GM23338 (cell line): Measurements from ENCODE around the gene OR6K2. TPM values are rescaled to one million over a fixed set of nuclear protein-coding genes. Genes with fewer than 3 reads are reported as not detected.

Experiments
- ATAC-seq: fragments of 200-7000 bp; cut with Tn5 transposase; 3 replicates; pipeline ENCODE4 v1.9.1; 2020
- DNase-seq: peaks from one replicate; pipeline ENCODE4 v3.0.0-alpha.2; 2015; ENCODE audit warnings: low spot score
- H2AFZ ChIP-seq: fragments of 200-600 bp; sonication (generic); 2 replicates; pipeline ENCODE4 v1.8.0; 2016; ENCODE audit warnings: antibody characterized with exemption, mild to moderate bottlenecking, moderate library complexity
- H3F3A ChIP-seq: fragments of 200-600 bp; sonication (generic); replicated peaks from 2 replicates; pipeline ENCODE4 v1.8.0; 2017; ENCODE audit warnings: antibody characterized with exemption, mixed run types, low read depth
- H3K27ac ChIP-seq: fragments of 200-600 bp; sonication (generic); 2 replicates; pipeline ENCODE4 v1.6.1; 2016; ENCODE audit warnings: low read depth
- H3K27me3 ChIP-seq: fragments of 200-600 bp; sonication (generic); 2 replicates; pipeline ENCODE4 v1.8.0; 2016; ENCODE audit warnings: mild to moderate bottlenecking, mixed run types, moderate library complexity; ENCODE audit not compliant: insufficient read depth
- H3K36me3 ChIP-seq: fragments of 200-600 bp; sonication (generic); 2 replicates; pipeline ENCODE4 v1.8.0; 2016; ENCODE audit warnings: mild to moderate bottlenecking; ENCODE audit not compliant: insufficient read depth
- H3K4me1 ChIP-seq: fragments of 200-600 bp; sonication (generic); 2 replicates; pipeline ENCODE4 v1.8.0; 2016; ENCODE audit warnings: mild to moderate bottlenecking, moderate library complexity; ENCODE audit not compliant: insufficient read depth
- H3K4me2 ChIP-seq: fragments of 200-600 bp; sonication (generic); 2 replicates; pipeline ENCODE4 v1.7.1; 2017; ENCODE audit warnings: mixed run types
- H3K4me3 ChIP-seq: fragments of 200-600 bp; sonication (generic); 2 replicates; pipeline ENCODE4 v1.6.1; 2016; ENCODE audit warnings: mixed run types
- H3K79me2 ChIP-seq: fragments of 200-600 bp; sonication (generic); replicated peaks from 2 replicates; pipeline ENCODE4 v1.8.0; 2017; ENCODE audit warnings: mild to moderate bottlenecking; ENCODE audit not compliant: insufficient read depth
- H3K9me2 ChIP-seq: fragments of 200-600 bp; sonication (generic); 2 replicates; pipeline ENCODE4 v1.8.0; 2017; ENCODE audit not compliant: insufficient read depth
- H4K20me1 ChIP-seq: fragments of 200-600 bp; sonication (generic); replicated peaks from 2 replicates; pipeline ENCODE4 v1.8.0; 2017; ENCODE audit warnings: mild to moderate bottlenecking; ENCODE audit not compliant: insufficient read depth
- H3K27ac Mint-ChIP-seq: 2 replicates; pipeline ENCODE4 v1.8.0; 2020; ENCODE audit warnings: inconsistent platforms, mild to moderate bottlenecking, moderate library complexity, mixed read lengths
- H3K27me3 Mint-ChIP-seq: 3 replicates; pipeline ENCODE4 v1.8.0; 2022; ENCODE audit warnings: low read depth, mild to moderate bottlenecking, moderate library complexity, mixed read lengths, inconsistent platforms; ENCODE audit not compliant: insufficient read depth, poor library complexity
- H3K36me3 Mint-ChIP-seq: 3 replicates; pipeline ENCODE4 v1.8.0; 2021; ENCODE audit warnings: low read depth, mild to moderate bottlenecking, inconsistent platforms, moderate library complexity, mixed read lengths
- H3K4me1 Mint-ChIP-seq: 3 replicates; pipeline ENCODE4 v1.8.0; 2020; ENCODE audit warnings: mild to moderate bottlenecking, inconsistent platforms, mixed read lengths
- H3K4me3 Mint-ChIP-seq: 3 replicates; pipeline ENCODE4 v1.8.0; 2021; ENCODE audit warnings: moderate library complexity, mild to moderate bottlenecking, inconsistent platforms, mixed read lengths
- H3K9me3 Mint-ChIP-seq: 3 replicates; pipeline ENCODE4 v1.8.0; 2020; ENCODE audit warnings: moderate library complexity, mild to moderate bottlenecking, inconsistent platforms, mixed read lengths
- CREB1 ChIP-seq: fragments of 250-450 bp; sonication (Bioruptor Pico); IDR thresholded peaks from 2 replicates; pipeline ENCODE4 v1.5.0; 2020; ENCODE audit warnings: low read depth, mild to moderate bottlenecking, moderate library complexity
- CTCF ChIP-seq, 2 experiments: fragments of 200-600 bp in 1 of 2; sonication (generic) in 1 of 2; conservative IDR thresholded peaks; 2 replicates each; pipeline versions ENCODE4 v1.5.1 to v1.6.1; 2016 to 2017; ENCODE audit warnings: antibody characterized with exemption in 2 of 2, low read depth in 2 of 2, mild to moderate bottlenecking in 2 of 2, moderate library complexity in 1 of 2
- ETS1 ChIP-seq: IDR thresholded peaks from 2 replicates; pipeline ENCODE4 v1.6.1; 2016; ENCODE audit warnings: antibody characterized with exemption
- EZH2 ChIP-seq: fragments of 200-600 bp; sonication (generic); IDR thresholded peaks from one replicate; pipeline ENCODE4 v1.8.0; 2017; ENCODE audit warnings: antibody characterized with exemption, mild to moderate bottlenecking, low read depth; ENCODE audit not compliant: unreplicated experiment
- JUNB ChIP-seq: IDR thresholded peaks from one replicate; pipeline ENCODE4 v1.6.1; 2016; ENCODE audit warnings: antibody characterized with exemption; ENCODE audit not compliant: unreplicated experiment
- POLR2AphosphoS5 ChIP-seq: IDR thresholded peaks from 2 replicates; pipeline ENCODE4 v1.6.1; 2016; ENCODE audit warnings: antibody characterized with exemption, low read depth
- REST ChIP-seq: IDR thresholded peaks from one replicate; pipeline ENCODE4 v1.6.1; 2018; ENCODE audit warnings: antibody characterized with exemption; ENCODE audit not compliant: unreplicated experiment
- STAT1 ChIP-seq: IDR thresholded peaks from one replicate; pipeline ENCODE4 v1.6.1; 2016; ENCODE audit warnings: antibody characterized with exemption; ENCODE audit not compliant: unreplicated experiment
- ZNF114 ChIP-seq: fragments of 250-450 bp; sonication (Bioruptor Pico); IDR thresholded peaks from 2 replicates; pipeline ENCODE4 v1.5.0; 2020; ENCODE audit warnings: mild to moderate bottlenecking, moderate library complexity
- polyA plus RNA-seq: library from polyadenylated mRNA; unstranded; fragments of >200 nt; fragmentation: Nextera tagmentation; extraction: Ambion mirVana; gene quantifications from 2 replicates; pipeline ENCODE4 v1.2.1, GENCODE V29; 2016
- total RNA-seq: library from RNA; depleted of rRNA; stranded (reverse); fragments of >200 nt; shearing (Covaris generic); gene quantifications from 2 replicates; pipeline ENCODE4 v1.2.3, GENCODE V29; 2014

Gene OR6K2
- total and polyA plus RNA-seq, 2 experiments from 2014 or later = not detected

GRCh38 chr1:158706096-158706495, 5.6 kb upstream of the OR6K2 start (continued):
- TF ChIP-seq ETS1 (no peak), ZNF114 (CRISPR knock-in tag) (no peak), REST (no peak), STAT1 (no peak)

GRCh38 chr1:158694596-158694995, 5.9 kb downstream of the OR6K2 start:
- no peak overlapping the region for H2AFZ ChIP-seq
- TF ChIP-seq REST = no peak
- no peak for TF ChIP-seq JUNB
- no peak for TF ChIP-seq ETS1
- no peak for TF ChIP-seq CREB1 (CRISPR knock-in tag)
- TF ChIP-seq CTCF (conservative IDR thresholded peaks at IDR 0.05; ENCODE audit: low read depth in 2 of 2) = no peak
- TF ChIP-seq EZH2 = no peak
- TF ChIP-seq STAT1 = no peak
- TF ChIP-seq POLR2AphosphoS5 = no peak

More at GRCh38 chr1:158694596-158694995, 5.9 kb downstream of the OR6K2 start:
- Histone ChIP-seq H3K9me2 (no peaks in the 10 kb centered on the region), H3K4me1 (no peaks in the 10 kb centered on the region), H4K20me1 (no peaks in the 10 kb centered on the region), H3K4me3 (no peak overlapping the region), H3K27me3 (no peaks in the 10 kb centered on the region), H3F3A (no peaks in the 10 kb centered on the region), H3K79me2 (no peaks in the 10 kb centered on the region), H3K27ac (no peak overlapping the region), H3K36me3 (no peaks in the 10 kb centered on the region), H3K4me2 (no peak overlapping the region)
- Mint-ChIP-seq H3K4me3 (no peak overlapping the region), H3K27me3 (peaks cover 2% of the 10 kb centered on the region), H3K36me3 (no peaks in the 10 kb centered on the region), H3K4me1 (no peaks in the 10 kb centered on the region), H3K9me3 (no peaks in the 10 kb centered on the region), H3K27ac (no peak overlapping the region)
- ATAC-seq = no peak
- no peak for DNase-seq
